Brain microvascular endothelial cell (primary cell): ENCODE measurements around the gene R3HDM2.
"Not testable (repeated sequence)": the region's sequence is repeated elsewhere in the genome, so short reads cannot be mapped to it uniquely, and the experiment has no call there.

Experiments
- DNase-seq: peaks from one replicate; pipeline ENCODE4 v3.0.0-alpha.2; 2020
- H3K27ac ChIP-seq: fragments of 250-450 bp; sonication (Bioruptor Pico); 2 replicates; pipeline ENCODE4 v1.5.1; 2020; ENCODE audit warnings: mild to moderate bottlenecking, moderate library complexity
- H3K27me3 ChIP-seq: fragments of 250-450 bp; sonication (Bioruptor Pico); replicated peaks from 2 replicates; pipeline ENCODE4 v1.5.1; 2020; ENCODE audit warnings: mild to moderate bottlenecking
- H3K36me3 ChIP-seq: fragments of 250-450 bp; sonication (Bioruptor Pico); replicated peaks from 2 replicates; pipeline ENCODE4 v1.5.1; 2020; ENCODE audit warnings: mild to moderate bottlenecking
- H3K4me3 ChIP-seq: 2 replicates; pipeline ENCODE4 v1.5.1; 2011; ENCODE audit warnings: low read depth, mild to moderate bottlenecking, control low read depth, low read length, moderate library complexity
- in situ Hi-C: cut with HindIII; loops from 2 replicates; pipeline ENCODE4 v1.10.0; 2017; ENCODE audit warnings: low sequenced_read_pairs, low pct_ligation_motif_present
- TF ChIP-seq, protein P1 (sequence below): IDR thresholded peaks from 2 replicates; pipeline ENCODE4 v1.5.1; 2011; ENCODE audit warnings: low read depth, mild to moderate bottlenecking, moderate library complexity, low read length, control low read depth, inconsistent platforms; ENCODE audit errors: missing control alignments

Gene R3HDM2

GRCh38 chr12:57280211-57281062 lies 150.4 kb downstream of the R3HDM2 start:
- Histone ChIP-seq H3K4me3 (peak overlapping the region; percentile 26), H3K27me3 (no peaks in the 10 kb centered on the region), H3K36me3 (peaks cover 2% of the 10 kb centered on the region), H3K27ac (peak overlapping the region; percentile 74)
- in situ Hi-C loops, result no loop called here
- DNase-seq, result peak; percentile 96
- TF ChIP-seq, protein P1, sequence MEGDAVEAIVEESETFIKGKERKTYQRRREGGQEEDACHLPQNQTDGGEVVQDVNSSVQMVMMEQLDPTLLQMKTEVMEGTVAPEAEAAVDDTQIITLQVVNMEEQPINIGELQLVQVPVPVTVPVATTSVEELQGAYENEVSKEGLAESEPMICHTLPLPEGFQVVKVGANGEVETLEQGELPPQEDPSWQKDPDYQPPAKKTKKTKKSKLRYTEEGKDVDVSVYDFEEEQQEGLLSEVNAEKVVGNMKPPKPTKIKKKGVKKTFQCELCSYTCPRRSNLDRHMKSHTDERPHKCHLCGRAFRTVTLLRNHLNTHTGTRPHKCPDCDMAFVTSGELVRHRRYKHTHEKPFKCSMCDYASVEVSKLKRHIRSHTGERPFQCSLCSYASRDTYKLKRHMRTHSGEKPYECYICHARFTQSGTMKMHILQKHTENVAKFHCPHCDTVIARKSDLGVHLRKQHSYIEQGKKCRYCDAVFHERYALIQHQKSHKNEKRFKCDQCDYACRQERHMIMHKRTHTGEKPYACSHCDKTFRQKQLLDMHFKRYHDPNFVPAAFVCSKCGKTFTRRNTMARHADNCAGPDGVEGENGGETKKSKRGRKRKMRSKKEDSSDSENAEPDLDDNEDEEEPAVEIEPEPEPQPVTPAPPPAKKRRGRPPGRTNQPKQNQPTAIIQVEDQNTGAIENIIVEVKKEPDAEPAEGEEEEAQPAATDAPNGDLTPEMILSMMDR, result no peak

- DNase-seq, result no peak
- Histone ChIP-seq H3K27me3 (no peaks in the 10 kb centered on the region), H3K4me3 (no peak overlapping the region), H3K36me3 (peaks cover 2% of the 10 kb centered on the region), H3K27ac (no peak overlapping the region)
- TF ChIP-seq, protein P1, result no peak
- in situ Hi-C loops, result no loop called here
These were observed 152.1 kb downstream of the R3HDM2 start for GRCh38 chr12:57278465-57279381.

DNA sequence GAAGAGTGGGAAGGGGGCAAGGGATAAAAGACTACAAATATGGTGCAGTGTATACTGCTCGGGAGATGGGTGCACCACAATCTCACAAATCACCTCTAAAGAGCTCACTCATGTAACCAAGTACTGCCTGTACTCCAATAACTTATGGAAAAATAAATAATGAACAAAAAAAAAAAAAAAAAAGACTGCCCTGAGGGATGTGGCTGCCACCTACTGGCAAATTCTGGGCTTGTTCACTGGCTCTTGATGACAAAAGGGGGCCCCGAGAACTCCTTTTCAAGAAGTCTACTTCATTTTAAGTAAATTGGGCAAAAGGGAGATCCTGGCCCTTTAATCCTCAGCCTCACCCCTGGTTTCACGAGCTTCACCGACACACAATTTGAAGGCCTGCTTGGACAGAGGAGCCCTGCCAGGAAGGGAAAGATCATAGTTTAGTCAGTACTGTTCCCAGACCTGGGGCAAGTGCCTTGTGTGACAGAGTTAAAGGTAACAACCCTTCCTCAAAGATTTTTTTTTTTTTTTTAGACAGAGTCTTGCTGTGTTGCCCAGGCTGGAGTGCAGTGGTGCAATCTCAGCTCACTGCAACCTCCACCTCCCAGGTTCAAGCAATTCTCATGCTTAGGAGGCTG lies 153.8 kb downstream of the R3HDM2 start:
- TF ChIP-seq, protein P1, result peak; percentile 74
- no peak overlapping the region for H3K4me3 ChIP-seq
- H3K27me3 ChIP-seq, result no peaks in the 10 kb centered on the region
- peaks cover 2% of the 10 kb centered on the region for H3K36me3 ChIP-seq
- H3K27ac ChIP-seq, result no peak overlapping the region
- in situ Hi-C loops, result no loop called here
- DNase-seq, result peak; percentile 37

DNA sequence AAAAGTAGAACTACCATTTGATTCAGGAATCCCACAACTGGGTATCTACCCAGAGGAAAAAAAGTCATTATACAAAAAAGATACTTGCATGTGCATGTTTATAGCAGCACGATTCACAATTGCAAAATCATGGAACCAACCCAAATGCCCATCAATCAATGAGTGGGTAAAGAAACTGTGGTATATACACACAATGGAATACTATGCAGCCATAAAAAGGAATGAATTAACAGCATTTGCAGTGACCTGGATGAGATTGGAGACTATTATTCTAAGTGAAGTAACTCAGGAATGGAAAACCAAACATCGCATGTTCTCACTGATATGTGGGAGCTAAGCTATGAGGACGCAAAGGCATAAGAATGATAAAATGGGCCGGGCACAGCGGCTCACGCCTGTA lies 154.6 kb downstream of the R3HDM2 start:
- H3K27ac ChIP-seq, DNase-seq, H3K4me3 ChIP-seq, in situ Hi-C loops, H3K27me3 ChIP-seq, H3K36me3 ChIP-seq: not testable (repeated sequence)

DNA sequence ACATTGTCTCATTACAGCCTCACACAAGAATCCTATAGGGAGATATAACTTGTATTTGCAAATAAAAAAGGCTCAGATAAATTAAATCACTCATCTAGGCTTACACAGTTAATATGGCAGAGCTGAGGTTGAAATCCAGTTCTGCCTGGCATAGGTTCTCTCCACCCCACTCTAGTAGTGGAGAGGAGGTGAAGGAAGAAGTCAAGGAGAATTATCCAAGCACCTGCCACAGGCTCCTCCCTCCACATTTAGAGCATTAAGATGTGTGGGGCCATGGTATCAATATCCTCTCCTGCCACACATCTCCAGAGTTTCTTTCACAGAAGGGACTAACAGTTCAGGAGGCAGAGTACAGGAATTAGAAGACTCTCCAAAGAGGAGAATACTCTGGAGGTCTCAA lies 157.3 kb downstream of the R3HDM2 start:
- Histone ChIP-seq H3K4me3 (no peak overlapping the region), H3K27me3 (no peaks in the 10 kb centered on the region), H3K27ac (no peak overlapping the region), H3K36me3 (peaks cover 14% of the 10 kb centered on the region)
- TF ChIP-seq, protein P1, result no peak
- in situ Hi-C loops, result no loop called here
- DNase-seq, result no peak
